Gastroesophageal sphincter (tissue), 3 donors: ENCODE data around the gene ZSCAN2.

ENCODE experiments used
- POLR2A ChIP-seq, 2 donors: fragments of 450-650 bp; IDR thresholded peaks; one replicate each; pipeline ENCODE4 v1.6.1; 2017; ENCODE audit warnings: antibody characterized with exemption in 2 of 2, mild to moderate bottlenecking in 2 of 2, moderate library complexity in 1 of 2
- TF ChIP-seq, protein P1 (sequence below), 4 experiments: fragments of 200-600 bp in 2 of 4; fragments of 450-650 bp in 2 of 4; sonication (generic) in 1 of 4; IDR thresholded peaks; one replicate each; pipeline ENCODE4 v1.5.1; 2017 to 2019; ENCODE audit warnings: antibody characterized with exemption in 4 of 4, mild to moderate bottlenecking in 2 of 4, moderate library complexity in 2 of 4

DNA sequence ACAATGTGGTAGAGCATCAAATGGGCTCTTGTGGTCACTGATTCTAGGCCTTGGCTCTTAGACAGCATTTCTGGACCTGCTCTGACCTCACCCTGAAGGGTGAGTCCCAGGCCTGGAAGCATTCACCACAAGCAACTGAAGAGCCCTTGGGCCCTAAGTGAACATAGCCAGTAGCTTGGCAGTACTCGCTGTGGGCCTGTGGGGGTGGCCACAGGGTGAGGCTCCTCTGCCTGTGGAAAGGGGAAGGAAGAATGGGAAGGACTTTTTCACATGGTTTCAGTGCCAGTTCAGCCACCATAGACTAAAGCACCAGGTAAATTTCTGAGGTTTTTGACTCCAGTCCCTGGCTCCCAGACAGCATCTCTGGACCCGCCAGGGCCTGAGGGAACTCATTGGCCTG, 5.1 kb upstream of the ZSCAN2 start:
- TF ChIP-seq, protein P1, sequence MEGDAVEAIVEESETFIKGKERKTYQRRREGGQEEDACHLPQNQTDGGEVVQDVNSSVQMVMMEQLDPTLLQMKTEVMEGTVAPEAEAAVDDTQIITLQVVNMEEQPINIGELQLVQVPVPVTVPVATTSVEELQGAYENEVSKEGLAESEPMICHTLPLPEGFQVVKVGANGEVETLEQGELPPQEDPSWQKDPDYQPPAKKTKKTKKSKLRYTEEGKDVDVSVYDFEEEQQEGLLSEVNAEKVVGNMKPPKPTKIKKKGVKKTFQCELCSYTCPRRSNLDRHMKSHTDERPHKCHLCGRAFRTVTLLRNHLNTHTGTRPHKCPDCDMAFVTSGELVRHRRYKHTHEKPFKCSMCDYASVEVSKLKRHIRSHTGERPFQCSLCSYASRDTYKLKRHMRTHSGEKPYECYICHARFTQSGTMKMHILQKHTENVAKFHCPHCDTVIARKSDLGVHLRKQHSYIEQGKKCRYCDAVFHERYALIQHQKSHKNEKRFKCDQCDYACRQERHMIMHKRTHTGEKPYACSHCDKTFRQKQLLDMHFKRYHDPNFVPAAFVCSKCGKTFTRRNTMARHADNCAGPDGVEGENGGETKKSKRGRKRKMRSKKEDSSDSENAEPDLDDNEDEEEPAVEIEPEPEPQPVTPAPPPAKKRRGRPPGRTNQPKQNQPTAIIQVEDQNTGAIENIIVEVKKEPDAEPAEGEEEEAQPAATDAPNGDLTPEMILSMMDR (IDR thresholded peaks at IDR 0.05), result no peak
- TF ChIP-seq POLR2A (IDR thresholded peaks at IDR 0.05), result no peak
